ENCODE measurements around the gene SNX6.

SNX6 gene

GRCh38 chr14:34633742-34634141 is 3.8 kb upstream of the SNX6 start:
- no peak for DNase-seq

DNA sequence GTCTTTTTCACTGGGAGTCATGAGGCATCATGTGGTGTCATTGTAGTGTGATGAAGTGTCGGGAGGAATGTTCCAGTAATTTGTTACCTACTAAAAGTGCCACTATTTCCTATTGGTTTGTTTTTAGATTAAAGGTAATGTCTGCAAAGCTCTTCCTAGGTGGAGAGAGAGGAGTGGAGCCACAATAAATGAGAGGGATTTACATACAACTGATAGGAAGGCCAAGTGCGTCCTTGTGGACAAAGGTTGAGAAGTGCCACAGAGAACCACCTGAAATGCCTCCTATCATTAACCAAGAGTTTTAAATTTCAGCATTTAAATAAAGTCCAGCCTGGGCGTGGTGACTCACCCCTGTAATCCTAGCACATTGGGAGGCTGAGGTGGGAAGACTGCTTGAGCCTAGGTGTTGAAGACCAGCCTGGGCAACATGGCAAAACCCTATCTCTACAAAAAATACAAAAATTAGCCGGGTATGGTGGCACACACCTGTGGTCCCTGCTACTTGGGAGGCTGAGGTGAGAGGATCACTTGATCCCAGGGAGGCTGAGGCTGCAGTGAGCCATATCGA is 2.5 kb upstream of the SNX6 start:
- DNase-seq, result no peak

DNA sequence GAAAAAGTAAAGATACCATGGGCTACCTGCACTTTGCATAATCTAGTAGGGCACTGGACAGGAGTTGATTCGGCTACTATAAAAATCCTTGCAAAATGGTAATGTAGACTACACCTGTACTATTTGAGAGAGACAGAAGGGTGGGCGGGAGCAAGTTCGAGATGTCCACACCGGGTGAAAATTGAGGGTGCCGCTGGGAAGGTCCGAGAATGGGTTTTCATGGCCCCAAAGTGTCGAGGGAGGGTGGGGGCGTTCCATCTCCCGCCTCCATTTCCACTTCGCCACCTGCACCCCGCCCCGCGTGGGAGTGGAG is 648 bp downstream of the SNX6 start:
- DNase-seq, result no peak

GRCh38 chr14:34628681-34629135 is 1.2 kb downstream of the SNX6 start:
- DNase-seq, result no peak

DNA sequence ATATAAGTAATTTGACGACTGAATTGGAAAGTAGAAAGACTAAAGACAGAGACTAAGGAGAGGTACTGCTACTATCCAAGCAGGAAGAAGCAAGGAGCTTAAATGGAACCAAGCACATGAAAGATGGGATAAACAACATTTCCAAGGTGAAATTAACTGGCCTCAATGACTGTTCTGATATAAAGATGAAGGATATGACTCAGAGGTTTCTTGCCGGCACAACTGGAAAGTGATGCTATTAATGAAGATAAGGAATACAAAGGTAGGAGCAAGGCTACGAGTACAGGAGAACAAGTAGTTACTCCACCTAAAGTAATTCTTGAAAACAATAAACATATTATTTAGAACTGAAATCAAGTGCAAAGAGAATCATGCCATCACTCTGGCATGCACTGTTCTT is 6.4 kb downstream of the SNX6 start:
- no peak for DNase-seq

DNA sequence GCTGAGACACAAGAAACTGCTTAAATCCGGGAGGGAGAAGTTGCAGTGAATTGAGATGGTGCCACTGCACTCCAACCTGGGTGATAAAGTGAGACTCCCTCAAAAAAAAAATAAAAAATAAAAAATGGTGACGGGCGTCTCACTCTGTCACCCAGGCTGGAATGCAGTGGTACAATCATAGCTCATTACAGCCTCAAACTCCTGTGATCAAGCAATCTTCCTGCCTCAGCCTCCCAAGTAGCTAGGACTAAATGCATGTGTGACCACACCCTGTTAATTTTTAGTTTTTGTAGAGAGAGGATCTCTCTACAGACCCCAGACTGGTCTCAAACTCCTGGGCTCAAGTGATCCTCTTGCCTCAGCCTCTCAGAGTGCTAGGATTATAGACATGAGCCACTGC is 9.1 kb downstream of the SNX6 start:
- DNase-seq, result no peak

GRCh38 chr14:34620115-34620514 is 9.8 kb downstream of the SNX6 start:
- DNase-seq, result no peak

GRCh38 chr14:34619471-34619870 is 10.5 kb downstream of the SNX6 start:
- DNase-seq, result no peak

DNA sequence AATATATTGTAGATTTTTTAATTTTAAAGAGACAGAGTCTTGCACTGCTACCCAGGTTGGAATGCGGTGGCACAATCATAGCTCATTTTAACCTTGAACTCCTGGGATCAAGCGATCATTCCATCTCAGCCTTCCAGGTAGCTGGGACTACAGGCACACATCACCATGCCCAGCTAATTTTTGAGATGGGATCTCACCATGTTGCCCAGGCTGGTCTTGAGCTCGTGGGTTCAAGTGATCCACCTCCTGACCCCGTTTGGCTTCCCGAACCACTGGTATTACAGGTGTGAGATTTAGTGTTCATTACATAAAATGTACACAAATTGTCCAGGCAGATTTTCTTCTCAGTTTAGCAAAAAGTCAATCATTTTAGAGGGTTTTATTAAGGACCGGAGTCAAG is 13.6 kb downstream of the SNX6 start:
- no peak for DNase-seq

DNA sequence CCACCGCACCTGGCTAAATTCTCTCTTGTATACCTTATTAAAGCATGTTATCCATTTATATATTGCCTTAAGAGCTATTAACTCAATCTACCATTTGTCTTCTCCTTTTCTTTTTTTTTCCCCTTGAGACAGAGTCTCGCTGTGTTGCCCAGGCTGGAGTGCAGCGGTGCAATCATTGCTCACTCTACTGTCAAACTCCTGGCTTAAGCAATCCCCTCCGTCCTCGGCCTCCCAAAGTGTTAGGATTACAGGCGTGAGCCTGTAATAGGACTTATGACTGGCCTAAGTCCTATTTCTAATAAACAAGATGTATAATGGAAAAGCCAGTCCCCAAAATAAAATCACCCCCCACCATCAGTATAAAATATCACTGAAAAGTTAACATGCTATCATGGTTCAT is 14.4 kb downstream of the SNX6 start:
- no peak for DNase-seq

DNA sequence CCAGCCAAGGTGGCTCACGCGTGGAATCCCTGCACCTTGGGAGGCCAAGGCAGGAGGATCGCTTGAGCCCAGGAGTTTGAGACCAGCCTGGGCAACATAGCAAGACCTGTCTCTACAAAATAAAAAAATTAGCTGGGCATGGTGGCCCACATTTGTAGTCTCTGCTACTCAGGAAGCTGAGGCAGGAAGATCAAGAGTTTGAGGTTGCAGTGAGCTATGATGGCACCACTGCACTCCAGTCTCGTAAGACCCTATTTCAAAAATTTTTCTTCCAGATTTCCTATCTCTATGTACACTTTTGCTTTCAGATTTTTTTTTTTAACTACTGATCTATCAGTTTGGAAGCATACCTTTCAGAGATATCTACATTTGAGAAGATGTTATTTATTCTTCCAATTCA is 15.3 kb downstream of the SNX6 start:
- no peak for DNase-seq

DNA sequence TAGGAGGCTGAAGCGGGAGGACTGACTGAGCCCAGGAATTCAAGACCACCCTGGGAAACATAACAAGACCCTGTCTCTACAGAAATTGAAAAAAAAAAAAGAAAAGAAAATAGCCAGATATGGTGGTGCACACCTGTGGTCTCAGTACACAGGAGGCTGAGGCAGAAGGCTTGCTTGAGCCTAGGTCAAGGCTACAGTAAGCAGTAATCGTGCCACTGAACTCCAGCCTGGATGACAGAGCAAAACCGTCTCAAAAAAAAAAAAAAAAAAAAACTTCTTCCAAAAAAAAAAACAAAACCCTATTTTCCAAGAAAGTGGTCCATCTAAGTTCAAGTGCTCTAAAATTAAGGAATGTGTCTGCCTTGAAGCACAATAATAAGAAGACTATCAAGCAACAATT is 19.8 kb downstream of the SNX6 start:
- DNase-seq, result no peak

DNA sequence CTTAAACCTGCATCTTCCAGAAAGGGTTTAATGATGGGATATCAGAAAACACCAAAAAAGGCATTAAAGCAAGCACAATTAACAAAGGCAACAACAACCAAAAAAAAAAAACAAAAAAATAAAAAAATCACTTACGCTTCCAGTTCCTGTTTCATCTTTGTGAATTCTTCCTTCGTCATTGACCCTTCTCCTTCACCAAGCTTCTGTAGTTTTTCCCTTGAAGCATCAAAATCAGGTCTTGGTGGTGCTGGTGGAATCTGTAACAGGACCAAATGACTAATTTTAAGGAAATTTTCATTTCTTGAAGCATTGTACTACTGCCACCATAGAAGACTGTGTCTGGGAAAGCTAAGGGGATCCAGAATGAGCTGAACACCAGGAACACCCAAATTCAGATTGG is 24.5 kb downstream of the SNX6 start:
- no peak for DNase-seq

DNA sequence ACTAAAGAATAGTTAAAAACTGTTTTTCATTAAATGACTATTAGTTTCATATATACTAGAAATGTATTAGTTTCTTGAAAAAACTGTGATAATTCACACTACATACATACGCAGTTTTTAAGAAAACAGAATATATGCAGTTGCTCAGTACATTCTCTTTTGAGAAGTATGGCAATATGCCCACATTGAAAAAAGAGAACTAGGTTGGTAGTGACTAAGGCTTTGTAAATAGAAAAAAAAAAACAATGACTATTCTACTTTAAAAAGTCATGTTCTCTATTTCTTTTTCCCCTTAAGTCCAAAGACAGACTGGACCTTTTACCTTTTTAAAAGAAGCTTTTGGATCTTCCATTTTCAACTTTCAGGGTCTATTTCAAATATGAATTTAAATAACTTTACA is 25.0 kb downstream of the SNX6 start:
- no peak for DNase-seq

- no peak for DNase-seq
These were observed 33.1 kb downstream of the SNX6 start for GRCh38 chr14:34596891-34597290.

DNA sequence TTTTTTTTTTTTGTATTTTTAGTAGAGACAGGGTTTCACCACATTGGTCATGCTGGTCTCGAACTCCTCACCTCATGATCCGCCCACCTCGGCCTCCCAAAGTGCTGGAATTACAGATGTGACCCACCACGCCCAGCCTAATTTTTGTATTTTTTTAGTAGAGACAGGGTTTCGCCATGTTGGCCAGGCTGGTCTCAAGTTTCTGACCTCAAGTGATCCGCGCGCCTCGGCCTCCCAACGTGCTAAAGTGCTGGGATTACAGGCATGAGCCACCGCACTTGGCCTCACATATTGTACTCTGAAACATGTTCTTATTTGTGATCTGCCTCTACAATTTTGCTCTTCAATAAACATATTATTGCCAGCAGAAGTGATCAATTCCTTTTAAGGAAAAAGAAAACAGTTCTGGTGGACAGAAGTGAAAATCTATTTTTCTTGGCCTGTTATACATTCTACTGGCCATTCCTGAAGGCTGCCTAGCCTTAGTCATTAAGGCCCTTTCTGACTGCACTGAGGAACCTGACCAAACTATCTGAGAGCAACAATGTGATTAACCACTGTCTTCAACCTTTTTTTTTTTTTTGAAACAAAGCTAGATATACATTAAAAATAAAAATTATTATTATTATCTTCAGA is 36.1 kb downstream of the SNX6 start:
- no peak for DNase-seq

DNA sequence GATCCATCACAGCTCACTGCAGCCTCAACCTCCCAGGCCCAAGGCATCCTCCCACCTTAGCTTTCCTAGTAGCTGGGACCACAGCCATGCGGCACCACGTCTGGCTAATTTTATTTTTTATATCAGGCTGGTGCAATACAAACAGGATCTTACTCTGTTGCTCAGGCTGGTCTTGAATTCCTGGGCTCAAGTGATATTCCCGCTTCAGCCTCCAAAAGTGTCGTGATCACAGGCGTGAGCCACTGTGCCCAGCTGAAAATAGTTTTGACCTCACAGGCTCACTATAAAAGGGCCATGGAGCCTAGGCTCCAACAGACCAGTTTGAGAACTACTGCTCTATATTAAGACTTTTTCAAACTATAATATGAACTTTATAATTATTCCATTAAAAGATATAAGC is 37.3 kb downstream of the SNX6 start:
- DNase-seq, result no peak

GRCh38 chr14:34583525-34583924 is 46.4 kb downstream of the SNX6 start:
- no peak for DNase-seq

GRCh38 chr14:34582117-34582680 is 47.7 kb downstream of the SNX6 start:
- DNase-seq, result no peak

- DNase-seq, result no peak
These were observed 49.6 kb downstream of the SNX6 start for GRCh38 chr14:34580381-34580780.

- DNase-seq, result no peak
These were observed 58.2 kb downstream of the SNX6 start for GRCh38 chr14:34571771-34572170.

- no peak for DNase-seq
These were observed 60.2 kb downstream of the SNX6 start for GRCh38 chr14:34569750-34570149.

DNA sequence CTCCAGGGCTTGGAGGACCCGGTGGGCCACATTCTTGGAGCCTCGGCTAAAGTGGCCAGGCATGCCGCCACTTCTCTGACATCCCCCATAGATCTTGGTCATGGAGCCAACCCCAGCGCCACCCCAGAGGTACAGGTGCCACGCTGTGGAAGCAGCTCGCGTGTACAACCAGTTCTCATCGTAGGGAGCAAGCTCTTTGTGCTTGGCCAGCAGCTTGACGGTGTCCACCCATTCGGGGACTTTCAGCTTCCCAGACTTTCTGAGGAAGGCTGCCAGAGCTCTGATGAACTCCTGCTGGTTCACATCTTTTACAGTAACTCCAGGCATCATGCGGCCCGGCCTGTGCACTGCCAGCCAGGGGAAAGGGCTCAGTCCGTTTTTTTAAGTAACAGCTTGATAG is 61.1 kb downstream of the SNX6 start:
- DNase-seq, result no peak

GRCh38 chr14:34562776-34563150 is 67.2 kb downstream of the SNX6 start:
- no peak for DNase-seq

Measured in NCI-H2227 treated with DMSO at 0.1 percent for 48 hours (cell line).